CD4-positive, alpha-beta T cell treated with Interferon gamma for 1 hour (primary cell): ENCODE data around the gene ZMIZ2.
"Not testable (repeated sequence)": the region's sequence is repeated elsewhere in the genome, so short reads cannot be mapped to it uniquely, and the experiment has no call there.

Source experiments
- DNase-seq: peaks from one replicate; pipeline ENCODE4 v3.0.0-alpha.2; 2020

Gene ZMIZ2

DNA sequence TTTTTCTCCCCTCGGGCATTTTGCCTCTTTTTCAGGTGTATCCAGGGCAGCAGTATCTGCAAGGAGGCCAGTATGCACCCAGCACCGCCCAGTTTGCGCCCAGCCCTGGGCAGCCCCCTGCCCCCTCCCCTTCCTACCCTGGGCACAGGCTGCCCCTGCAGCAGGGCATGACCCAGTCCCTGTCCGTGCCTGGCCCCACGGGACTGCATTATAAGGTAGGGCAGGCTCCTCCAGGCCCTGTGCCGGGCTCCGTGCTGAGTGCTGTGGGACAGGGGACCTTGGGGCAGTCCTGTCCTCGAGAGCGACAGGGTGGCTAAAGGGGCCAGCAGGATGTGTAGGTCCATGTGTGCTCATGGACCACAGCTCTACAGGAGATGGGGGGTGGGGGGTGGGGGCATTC, 10.6 kb downstream of the ZMIZ2 start:
- DNase-seq, result no peak

- no peak for DNase-seq
Observed at GRCh38 chr7:44760034-44760580, 11.5 kb downstream of the ZMIZ2 start.

- no peak for DNase-seq
Observed at GRCh38 chr7:44761207-44762161, 12.8 kb downstream of the ZMIZ2 start.

DNA sequence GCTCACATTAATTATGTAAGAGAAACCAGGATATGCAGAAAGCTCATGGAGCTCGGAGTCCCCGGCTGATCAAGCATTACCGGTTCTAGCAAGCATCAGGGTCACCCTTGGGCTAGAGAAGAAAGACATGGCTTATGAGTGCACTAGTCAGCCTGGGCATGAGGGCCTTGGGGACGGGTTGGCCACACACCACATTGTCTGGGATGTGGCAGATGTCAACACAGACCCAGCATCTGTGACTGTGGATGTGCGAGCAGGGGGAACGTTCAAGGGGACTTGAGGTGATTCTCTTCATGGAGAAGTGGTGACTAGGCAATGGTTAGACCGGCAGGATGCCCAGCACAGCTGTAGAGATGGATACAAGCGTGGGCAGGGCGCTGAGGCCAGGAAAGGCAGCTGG, 13.7 kb downstream of the ZMIZ2 start:
- DNase-seq, result no peak

DNA sequence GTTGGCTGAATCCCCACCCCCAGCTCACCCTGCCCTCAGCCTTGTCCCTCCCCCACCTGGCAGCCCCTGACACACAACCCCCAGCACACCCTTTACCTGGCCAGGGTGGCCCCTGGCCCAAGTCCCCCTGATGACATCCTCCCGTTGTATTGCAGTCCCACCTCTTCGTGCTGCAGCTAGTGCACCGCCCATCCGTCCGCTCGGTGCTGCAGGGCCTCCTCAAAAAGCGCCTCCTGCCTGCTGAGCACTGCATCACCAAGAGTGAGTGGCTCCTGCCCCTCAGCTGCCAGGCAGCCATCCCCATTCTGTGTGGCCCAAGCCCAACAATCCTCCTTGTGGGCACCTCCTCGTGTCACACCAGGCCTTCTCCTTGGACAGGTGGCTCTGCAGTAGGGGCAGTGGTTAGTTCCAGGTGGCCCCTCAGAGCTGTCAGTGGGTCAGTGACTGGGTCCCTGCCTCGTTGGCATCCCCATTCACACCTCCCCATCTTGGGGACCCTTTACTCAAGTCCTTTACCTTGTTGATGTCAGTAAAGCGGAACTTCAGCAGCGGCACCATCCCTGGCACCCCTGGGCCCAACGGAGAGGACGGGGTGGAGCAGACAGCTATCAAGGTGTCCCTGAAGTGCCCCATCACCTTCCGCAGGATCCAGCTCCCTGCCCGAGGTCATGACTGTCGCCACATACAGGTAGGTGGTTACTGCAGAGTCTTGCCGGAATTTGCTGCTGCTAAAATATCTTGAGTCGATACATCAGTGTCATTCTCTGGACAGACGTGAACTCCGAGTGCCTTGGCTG, 14.3 kb downstream of the ZMIZ2 start:
- DNase-seq, result no peak

GRCh38 chr7:44764081-44764480, 15.4 kb downstream of the ZMIZ2 start:
- no peak for DNase-seq

DNA sequence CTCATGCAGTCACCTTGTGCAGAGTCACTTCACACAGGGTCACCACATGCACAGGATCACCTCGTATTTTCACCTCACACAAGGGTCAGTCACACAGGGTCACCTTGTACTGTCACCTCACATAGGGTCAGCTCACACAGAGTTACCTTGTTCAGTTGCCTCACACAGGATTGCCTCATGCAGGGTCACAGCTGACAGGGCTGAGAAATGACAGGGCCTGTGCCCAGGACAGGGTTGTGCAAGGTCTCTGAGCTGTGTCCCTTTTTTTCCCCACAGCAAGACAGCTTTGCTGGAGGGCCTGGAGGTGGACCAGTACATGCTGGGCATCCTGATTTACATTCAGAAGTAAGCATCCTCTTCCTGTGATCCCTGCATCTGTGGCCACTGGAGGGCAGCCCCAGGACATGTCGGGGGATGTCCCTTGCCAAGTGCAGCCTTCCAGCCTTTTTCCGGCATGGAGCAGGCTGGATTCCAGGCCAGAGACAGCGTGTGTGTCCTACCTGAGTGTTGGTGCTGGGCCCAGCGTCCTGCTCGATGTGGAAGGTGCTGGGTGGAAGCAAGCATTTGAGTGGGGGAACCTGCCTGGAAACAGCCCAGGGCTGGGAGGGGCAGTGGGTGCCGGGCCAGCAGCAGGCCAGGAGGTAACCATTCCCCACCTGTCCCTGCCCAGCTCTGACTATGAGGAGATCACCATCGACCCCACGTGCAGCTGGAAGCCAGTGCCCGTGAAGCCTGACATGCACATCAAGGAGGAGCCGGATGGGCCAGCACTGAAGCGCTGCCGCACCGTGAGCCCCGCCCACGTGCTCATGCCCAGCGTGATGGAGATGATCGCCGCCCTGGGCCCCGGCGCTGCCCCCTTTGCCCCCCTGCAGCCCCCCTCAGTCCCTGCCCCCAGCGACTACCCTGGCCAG, 16.3 kb downstream of the ZMIZ2 start:
- no peak for DNase-seq

DNA sequence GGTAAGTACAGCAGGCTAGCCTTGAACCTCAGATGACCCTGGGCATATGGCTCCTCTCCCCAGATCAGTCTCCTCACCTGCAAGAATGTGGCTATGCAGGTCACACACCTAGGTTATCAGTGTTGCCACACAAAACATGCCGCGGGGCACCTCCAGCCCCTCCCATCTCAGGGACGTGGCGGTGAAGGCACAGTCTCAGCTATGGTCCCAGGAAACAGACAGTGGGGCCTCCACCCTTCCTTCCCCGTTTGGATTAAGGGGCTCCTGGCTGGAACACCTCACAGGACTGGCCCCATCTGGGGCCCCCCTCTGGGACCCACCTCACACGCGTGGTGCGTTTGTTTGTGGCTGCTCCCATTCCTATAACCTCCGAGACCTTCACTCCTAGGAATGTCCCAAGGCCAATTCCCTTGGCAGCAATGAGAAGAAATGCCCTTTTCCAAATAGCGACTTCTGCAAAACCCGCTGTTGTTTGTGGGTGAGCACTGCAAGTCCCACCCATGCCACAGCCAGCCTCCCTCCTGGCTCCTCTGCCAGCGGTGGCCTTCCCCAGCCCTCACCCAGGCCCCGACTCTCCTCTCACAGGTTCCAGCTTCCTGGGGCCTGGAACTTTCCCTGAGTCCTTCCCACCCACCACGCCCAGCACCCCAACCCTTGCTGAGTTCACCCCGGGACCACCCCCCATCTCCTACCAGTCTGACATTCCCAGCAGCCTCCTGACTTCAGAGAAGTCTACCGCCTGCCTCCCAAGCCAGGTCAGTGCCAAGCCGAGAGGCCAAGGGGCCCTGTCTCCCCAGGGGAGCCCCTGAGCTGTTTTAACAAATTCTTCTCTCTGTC, 17.1 kb downstream of the ZMIZ2 start:
- DNase-seq, result no peak

DNA sequence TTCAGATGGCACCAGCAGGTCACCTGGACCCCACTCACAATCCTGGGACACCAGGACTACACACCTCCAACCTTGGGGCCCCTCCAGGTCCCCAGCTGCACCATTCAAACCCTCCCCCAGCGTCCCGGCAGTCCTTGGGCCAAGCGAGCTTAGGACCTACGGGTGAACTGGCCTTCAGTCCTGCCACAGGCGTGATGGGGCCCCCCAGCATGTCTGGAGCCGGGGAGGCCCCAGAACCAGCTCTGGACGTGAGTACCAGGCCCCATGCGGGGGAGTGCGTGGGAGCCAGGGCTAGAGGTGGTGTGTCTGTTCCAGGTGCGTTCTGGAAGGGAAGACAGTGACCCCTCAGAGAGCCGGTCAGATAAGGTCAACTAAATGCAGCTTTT, 17.8 kb downstream of the ZMIZ2 start:
- no peak for DNase-seq

DNA sequence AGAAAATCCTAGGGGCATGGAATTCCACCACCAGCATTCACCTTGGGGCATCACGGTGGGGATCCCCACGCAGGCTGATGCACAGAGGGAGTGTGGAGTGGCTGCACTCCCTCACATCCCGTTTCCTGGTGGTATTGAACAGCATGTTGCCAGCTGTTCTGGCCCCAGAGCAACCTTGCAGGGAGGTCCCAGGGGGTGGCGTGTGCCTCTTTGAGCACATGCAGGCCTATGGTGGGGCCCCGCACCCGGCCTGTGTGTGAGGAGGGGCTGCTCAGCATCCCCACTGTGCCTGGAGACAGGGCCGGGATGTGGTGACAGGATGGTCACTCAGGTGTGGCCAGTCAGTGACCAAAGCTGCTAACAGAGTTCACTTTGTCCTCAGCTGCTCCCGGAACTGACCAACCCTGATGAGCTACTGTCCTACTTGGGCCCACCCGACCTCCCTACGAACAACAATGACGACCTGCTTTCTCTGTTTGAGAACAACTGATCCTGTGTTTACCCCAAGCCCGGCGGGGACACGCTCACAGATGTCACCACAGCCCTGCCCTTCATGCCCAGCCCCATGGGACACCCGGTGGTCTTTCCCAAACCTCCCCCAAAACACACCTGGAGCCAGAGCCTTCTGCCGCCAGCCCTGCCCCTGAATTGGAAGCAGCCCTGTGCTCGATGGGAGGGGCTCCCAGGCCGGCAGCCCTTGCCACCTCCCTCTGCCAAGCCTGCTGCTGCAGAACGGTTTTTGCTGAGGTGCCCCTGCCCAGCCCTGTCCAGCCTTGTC, 18.7 kb downstream of the ZMIZ2 start:
- DNase-seq, result no peak

GRCh38 chr7:44767912-44768627, 19.4 kb downstream of the ZMIZ2 start:
- DNase-seq, result peak; percentile 45

- DNase-seq, result no peak
Observed at GRCh38 chr7:44768628-44769371, 20.2 kb downstream of the ZMIZ2 start.

- no peak for DNase-seq
Observed at GRCh38 chr7:44769376-44769775, 20.7 kb downstream of the ZMIZ2 start.

DNA sequence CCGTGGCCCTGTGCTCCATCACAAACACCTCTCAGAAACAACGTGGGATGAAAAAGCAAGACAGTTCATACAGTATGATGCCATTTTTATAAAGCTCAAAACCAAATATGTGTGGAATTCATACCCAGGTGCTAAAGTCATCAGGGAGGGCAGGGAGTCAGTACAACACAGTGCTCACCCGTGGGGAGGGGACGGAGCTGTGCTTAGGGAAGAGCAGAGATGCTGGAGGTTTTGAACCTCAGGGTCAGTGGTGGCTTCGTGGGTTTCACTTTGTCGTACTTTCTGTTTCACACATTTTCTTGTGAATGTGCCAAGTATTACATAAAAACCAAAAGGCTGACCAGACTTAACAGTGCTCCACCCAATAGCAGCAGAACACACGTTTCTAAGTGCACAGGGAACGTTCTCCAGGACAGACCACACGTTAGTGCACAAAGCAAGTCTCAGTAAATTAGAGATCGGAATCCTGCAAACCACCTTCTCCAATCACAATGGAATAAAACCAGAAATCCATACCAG, 21.2 kb downstream of the ZMIZ2 start:
- DNase-seq, result peak; percentile 22

DNA sequence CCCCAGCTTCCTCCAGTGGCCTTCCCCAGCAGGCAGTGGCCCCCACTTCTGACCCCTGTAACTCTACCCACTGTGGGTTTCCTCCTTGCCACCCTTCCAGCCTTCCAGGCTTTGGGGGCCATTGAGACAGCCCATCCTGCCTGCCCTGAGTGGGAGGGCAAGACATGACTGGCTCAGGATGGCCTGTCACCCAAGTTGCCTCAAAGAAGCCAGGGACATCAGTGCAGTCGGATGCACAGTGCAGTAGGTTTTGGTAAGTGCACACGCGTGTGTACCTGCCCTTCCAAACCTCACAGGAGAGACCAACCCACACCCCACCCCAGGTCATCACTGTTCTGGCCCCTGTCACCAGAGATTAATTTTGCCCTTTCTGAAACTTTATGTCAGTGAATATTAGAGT, 22.7 kb downstream of the ZMIZ2 start:
- DNase-seq, result no peak

DNA sequence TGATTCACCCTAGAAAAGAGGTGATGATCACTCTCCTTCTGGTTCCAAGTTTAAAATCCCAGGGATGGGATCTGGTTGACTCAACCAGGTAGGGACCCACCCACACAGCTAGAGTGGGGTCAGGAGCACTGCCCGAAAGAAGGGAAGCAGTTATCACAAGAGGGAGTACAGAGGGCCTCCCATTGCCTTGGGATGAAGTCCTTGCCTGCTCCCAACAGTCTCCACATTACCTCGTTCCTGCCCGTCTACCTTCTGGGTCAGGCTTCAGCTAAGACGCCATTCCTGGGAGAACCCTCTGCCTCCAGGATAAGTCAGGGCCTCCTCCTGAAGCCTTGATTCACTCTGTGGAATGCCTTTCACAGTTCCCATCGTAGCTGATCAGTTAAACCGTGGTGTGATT, 23.8 kb downstream of the ZMIZ2 start:
- no peak for DNase-seq

GRCh38 chr7:44772867-44773266, 24.2 kb downstream of the ZMIZ2 start:
- no peak for DNase-seq

DNA sequence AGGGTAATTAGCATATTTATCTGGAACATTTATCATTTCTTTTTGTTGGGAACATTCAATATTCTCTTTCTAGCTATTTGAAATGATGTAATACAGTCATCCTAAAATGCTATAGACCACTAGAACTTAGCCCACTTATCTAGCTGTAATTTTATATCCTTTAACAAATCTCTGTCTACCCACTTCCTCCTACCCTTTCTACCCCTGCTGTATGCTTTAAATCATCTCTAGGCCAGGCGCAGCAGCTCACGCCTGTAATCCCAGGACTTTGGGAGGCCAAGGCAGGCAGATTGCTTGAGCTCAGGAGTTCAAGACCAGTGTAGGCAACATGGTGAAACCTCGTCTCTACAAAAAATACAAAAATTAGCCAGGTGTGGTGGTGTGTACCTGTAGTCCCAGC, 25.8 kb downstream of the ZMIZ2 start:
- not testable (repeated sequence) for DNase-seq
